Measurements from ENCODE around the gene BORCS6. TPM values are rescaled to one million over a fixed set of nuclear protein-coding genes. Genes with fewer than 3 reads are reported as not detected.

Gene BORCS6
- total and polyA plus RNA-seq, 10 donors: 9.5 to 16.5 (median 12.3) TPM

DNA sequence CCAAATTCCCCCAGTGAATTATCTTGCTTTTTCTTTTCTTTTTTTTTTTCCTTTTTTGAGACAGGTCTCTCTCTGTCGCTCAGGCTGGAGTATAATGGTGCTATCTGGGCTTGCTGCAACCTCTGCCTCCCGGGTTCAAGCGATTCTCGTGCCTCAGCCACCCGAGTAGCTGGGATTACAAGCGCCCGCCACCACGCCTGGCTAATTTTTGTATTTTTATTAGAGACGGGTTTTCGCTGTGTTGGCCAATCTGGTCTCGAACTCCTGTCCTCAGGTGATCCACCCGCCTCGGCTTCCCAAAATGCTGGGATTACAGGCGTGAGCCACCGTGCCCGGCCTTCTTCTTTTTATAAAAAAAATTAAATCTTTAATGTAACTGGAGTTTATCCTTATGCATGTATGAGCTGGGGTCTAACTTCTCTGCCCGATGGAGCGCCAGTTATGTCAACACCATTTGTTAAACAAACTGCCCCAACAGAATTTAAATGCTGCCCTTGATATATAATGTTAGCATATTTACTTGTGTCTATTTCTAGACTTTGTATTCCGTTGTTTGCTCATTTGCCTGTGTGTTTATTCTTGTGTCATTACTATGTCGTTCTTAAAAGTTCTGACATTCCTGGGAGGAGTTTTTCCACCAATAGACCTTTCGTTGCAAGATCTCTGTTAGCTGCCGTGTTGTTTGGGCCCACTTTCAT, 20.9 kb upstream of the BORCS6 start:
- Histone ChIP-seq H3K4me1 (peaks cover 6 to 35% (median 19%) of the 10 kb centered on the region in 6 donors), H3K36me3 (peaks cover 0 to 15% (median 0%) of the 10 kb centered on the region in 6 donors), H3K27me3 (replicated peaks in 1 of 7) (no peaks in the 10 kb centered on the region), H3K4me3 (peak overlapping the region; percentile 40 to 76 (median 54)), H3K27ac (peak overlapping the region in 7 of 8 donors; percentile 84 to 88 (median 86)), H3K9me3 (no peaks in the 10 kb centered on the region)
- TF ChIP-seq POLR2AphosphoS5 (IDR thresholded peaks at IDR 0.05) (no peak), POLR2A (IDR thresholded peaks at IDR 0.05) (no peak), CTCF (IDR thresholded peaks at IDR 0.05 in 8 of 11, conservative IDR thresholded peaks at IDR 0.05 in 3 of 11) (no peak)
- DNase-seq: no peak
- intact Hi-C loops (cut with DNase I; ENCODE audit: low total_unique reads): no loop called here
- 19 to 28% (median 21%) methylated on average over 22 of the region's 22 CpGs for WGBS, 5 donors

- intact Hi-C loops (cut with DNase I; ENCODE audit: low total_unique reads): no loop called here
- Histone ChIP-seq H3K36me3 (peaks cover 0 to 22% (median 0%) of the 10 kb centered on the region in 6 donors), H3K27ac (peak within 1 kb of the TSS in 7 of 8 donors; percentile 84 to 88 (median 86)), H3K27me3 (replicated peaks in 1 of 7) (no peaks in the 10 kb centered on the region), H3K9me3 (no peaks in the 10 kb centered on the region), H3K4me1 (peaks cover 6 to 35% (median 19%) of the 10 kb centered on the region in 6 donors), H3K4me3 (peak within 1 kb of the TSS; percentile 40 to 76 (median 54))
- peak; percentile 95 for DNase-seq
- TF ChIP-seq POLR2AphosphoS5 (IDR thresholded peaks at IDR 0.05) (peak; percentile 70 to 81 (median 75)), POLR2A (IDR thresholded peaks at IDR 0.05) (no peak), CTCF (IDR thresholded peaks at IDR 0.05 in 8 of 11, conservative IDR thresholded peaks at IDR 0.05 in 3 of 11) (no peak)
- WGBS, 5 donors: 1 to 2% (median 1%) methylated on average over 43 to 46 of the region's 46 CpGs
Observed at GRCh38 chr17:8209907-8210760, 20.2 kb upstream of the BORCS6 start, which contains the start of gene AURKB. TSS of gene AURKB (minus strand) at chr17:8210575. CDS start at chr17:8210224, 351 bp downstream.

GRCh38 chr17:8206536-8206935, 16.6 kb upstream of the BORCS6 start:
- H3K36me3 ChIP-seq: peaks cover 0 to 39% (median 0%) of the 10 kb centered on the region in 6 donors
- H3K27me3 ChIP-seq (replicated peaks in 1 of 7): no peaks in the 10 kb centered on the region
- no peak for DNase-seq
- H3K27ac ChIP-seq: no peak overlapping the region
- H3K4me1 ChIP-seq: peaks cover 6 to 32% (median 19%) of the 10 kb centered on the region in 6 donors
- WGBS, 5 donors: 94 to 96% (median 94%) methylated on average over 12 of the region's 12 CpGs
- H3K4me3 ChIP-seq: no peak overlapping the region
- no peak for TF ChIP-seq CTCF (IDR thresholded peaks at IDR 0.05 in 8 of 11, conservative IDR thresholded peaks at IDR 0.05 in 3 of 11)
- no peak for TF ChIP-seq POLR2A (IDR thresholded peaks at IDR 0.05)
- no peak for TF ChIP-seq POLR2AphosphoS5 (IDR thresholded peaks at IDR 0.05)
- intact Hi-C loops (cut with DNase I; ENCODE audit: low total_unique reads): no loop called here
- no peaks in the 10 kb centered on the region for H3K9me3 ChIP-seq
